ENCODE measurements around the gene GLIS1. TPM values are rescaled to one million over a fixed set of nuclear protein-coding genes. Genes with fewer than 3 reads are reported as not detected.

The GLIS1 gene
- total RNA-seq, 4 donors from 2014 or later = not detected

GRCh38 chr1:53587252-53587988 is 151.5 kb downstream of the GLIS1 start:
- H3K27ac ChIP-seq = no peak overlapping the region
- DNase-seq (no peak), ATAC-seq (no peak)
- no peaks in the 10 kb centered on the region for H3K9me3 ChIP-seq
- H3K27me3 ChIP-seq = no peaks in the 10 kb centered on the region
- H3K4me1 ChIP-seq = no peaks in the 10 kb centered on the region
- intact Hi-C loops (cut with DNase I; ENCODE audit: low total_unique reads) (no loop called here), in situ Hi-C loops (cut with MboI; ENCODE audit: low sequenced_read_pairs in 4 of 4) (no loop called here)
- no peaks in the 10 kb centered on the region for H3K36me3 ChIP-seq
- no peak overlapping the region for H3K4me3 ChIP-seq
- no peak for TF ChIP-seq POLR2A (IDR thresholded peaks at IDR 0.05)
- TF ChIP-seq CTCF (IDR thresholded peaks at IDR 0.05 in 4 of 5, conservative IDR thresholded peaks at IDR 0.05 in 1 of 5) = no peak

GRCh38 chr1:53586765-53587164 is 152.2 kb downstream of the GLIS1 start:
- Histone ChIP-seq H3K27me3 (no peaks in the 10 kb centered on the region), H3K27ac (no peak overlapping the region), H3K4me1 (no peaks in the 10 kb centered on the region), H3K4me3 (no peak overlapping the region), H3K36me3 (no peaks in the 10 kb centered on the region), H3K9me3 (no peaks in the 10 kb centered on the region)
- ATAC-seq (no peak), DNase-seq (no peak)
- TF ChIP-seq CTCF (IDR thresholded peaks at IDR 0.05 in 4 of 5, conservative IDR thresholded peaks at IDR 0.05 in 1 of 5) = no peak
- TF ChIP-seq POLR2A (IDR thresholded peaks at IDR 0.05) = no peak
- intact Hi-C loops (cut with DNase I; ENCODE audit: low total_unique reads) (no loop called here), in situ Hi-C loops (cut with MboI; ENCODE audit: low sequenced_read_pairs in 4 of 4) (no loop called here)

- Histone ChIP-seq H3K4me1 (no peaks in the 10 kb centered on the region), H3K27ac (no peak overlapping the region), H3K9me3 (no peaks in the 10 kb centered on the region), H3K27me3 (no peaks in the 10 kb centered on the region), H3K36me3 (no peaks in the 10 kb centered on the region), H3K4me3 (no peak overlapping the region)
- intact Hi-C loops (cut with DNase I; ENCODE audit: low total_unique reads) (no loop called here), in situ Hi-C loops (cut with MboI; ENCODE audit: low sequenced_read_pairs in 4 of 4) (no loop called here)
- no peak for ATAC-seq
- TF ChIP-seq CTCF (IDR thresholded peaks at IDR 0.05 in 4 of 5, conservative IDR thresholded peaks at IDR 0.05 in 1 of 5) (no peak), POLR2A (IDR thresholded peaks at IDR 0.05) (no peak)
- DNase-seq = no peak
These were observed 153.4 kb downstream of the GLIS1 start for GRCh38 chr1:53585565-53585964.

GRCh38 chr1:53585129-53585528 is 153.8 kb downstream of the GLIS1 start:
- Histone ChIP-seq H3K4me3 (no peak overlapping the region), H3K27ac (no peak overlapping the region), H3K9me3 (no peaks in the 10 kb centered on the region), H3K4me1 (no peaks in the 10 kb centered on the region), H3K27me3 (no peaks in the 10 kb centered on the region), H3K36me3 (no peaks in the 10 kb centered on the region)
- TF ChIP-seq POLR2A (IDR thresholded peaks at IDR 0.05) (no peak), CTCF (IDR thresholded peaks at IDR 0.05 in 4 of 5, conservative IDR thresholded peaks at IDR 0.05 in 1 of 5) (no peak)
- ATAC-seq = no peak
- no peak for DNase-seq
- intact Hi-C loops (cut with DNase I; ENCODE audit: low total_unique reads) (no loop called here), in situ Hi-C loops (cut with MboI; ENCODE audit: low sequenced_read_pairs in 4 of 4) (no loop called here)

- Histone ChIP-seq H3K4me1 (no peaks in the 10 kb centered on the region), H3K4me3 (no peak overlapping the region), H3K27me3 (no peaks in the 10 kb centered on the region), H3K36me3 (no peaks in the 10 kb centered on the region), H3K27ac (no peak overlapping the region), H3K9me3 (no peaks in the 10 kb centered on the region)
- TF ChIP-seq POLR2A (IDR thresholded peaks at IDR 0.05) (no peak), CTCF (IDR thresholded peaks at IDR 0.05 in 4 of 5, conservative IDR thresholded peaks at IDR 0.05 in 1 of 5) (no peak)
- intact Hi-C loops (cut with DNase I; ENCODE audit: low total_unique reads) = no loop called here
- DNase-seq = no peak
- in situ Hi-C loops (cut with MboI; ENCODE audit: low sequenced_read_pairs in 4 of 4) = no loop called here
- ATAC-seq = no peak
These were observed 154.2 kb downstream of the GLIS1 start for GRCh38 chr1:53584777-53585107.
